NCI-H345 (cell line): ENCODE results near the gene VMA21.

Source experiments
- DNase-seq: peaks from one replicate; lab custom pipeline; 2025; lab: John Stamatoyannopoulos, UW

VMA21 gene

GRCh38 chrX:151396825-151397740 is at the start of gene VMA21:
Gene VMA21, plus strand, starts transcription at chrX:151397206. Its CDS starts 103 bp downstream, at chrX:151397309.
- peak; percentile 88 for DNase-seq

GRCh38 chrX:151359341-151359740 is 37.7 kb upstream of the VMA21 start:
- DNase-seq: no peak

- peak; percentile 14 for DNase-seq
Measured at GRCh38 chrX:151359931-151360871, 36.8 kb upstream of the VMA21 start.

- no peak for DNase-seq
Measured at GRCh38 chrX:151363316-151363715, 33.7 kb upstream of the VMA21 start.

- DNase-seq: no peak
Measured at GRCh38 chrX:151365579-151365978, 31.4 kb upstream of the VMA21 start.

GRCh38 chrX:151370906-151371305 is 26.1 kb upstream of the VMA21 start:
- DNase-seq: no peak

- DNase-seq: peak; percentile 55
Measured at GRCh38 chrX:151384807-151385206, 12.2 kb upstream of the VMA21 start.

- peak; percentile 4 for DNase-seq
Measured at GRCh38 chrX:151386838-151387459, 10.1 kb upstream of the VMA21 start.

GRCh38 chrX:151391722-151392121 is 5.3 kb upstream of the VMA21 start:
- DNase-seq: no peak

GRCh38 chrX:151393514-151393913 is 3.5 kb upstream of the VMA21 start:
- no peak for DNase-seq

- no peak for DNase-seq
Measured at GRCh38 chrX:151396042-151396824, 773 bp upstream of the VMA21 start.

GRCh38 chrX:151397741-151398070 is 700 bp downstream of the VMA21 start:
- no peak for DNase-seq

GRCh38 chrX:151398346-151398745 is 1.3 kb downstream of the VMA21 start:
- DNase-seq: no peak

- DNase-seq: no peak
Measured at GRCh38 chrX:151402719-151403390, 5.8 kb downstream of the VMA21 start.

GRCh38 chrX:151416579-151416978 is 19.6 kb downstream of the VMA21 start:
- DNase-seq: no peak

- no peak for DNase-seq
Measured at GRCh38 chrX:151419782-151420181, 22.8 kb downstream of the VMA21 start.

- DNase-seq: no peak
Measured at GRCh38 chrX:151424505-151424904, 27.5 kb downstream of the VMA21 start.

- no peak for DNase-seq
Measured at GRCh38 chrX:151448509-151448908, 51.5 kb downstream of the VMA21 start.

GRCh38 chrX:151458824-151459223 is 61.8 kb downstream of the VMA21 start:
- no peak for DNase-seq
